Esophagus squamous epithelium (tissue), 5 donors: ENCODE results near the gene GNB3. TPM values are rescaled to one million over a fixed set of nuclear protein-coding genes. Genes with fewer than 3 reads are reported as not detected.

ENCODE experiments used
- DNase-seq: peaks from one replicate; lab custom pipeline; 2025; lab: John Stamatoyannopoulos, UW
- H3K27ac ChIP-seq, 4 donors: fragments of 200-600 bp; sonication (generic); one replicate each; pipeline ENCODE4 v1.5.1; 2016 to 2019; ENCODE audit warnings: mild to moderate bottlenecking in 1 of 4
- H3K27me3 ChIP-seq, 4 donors: fragments of 200-600 bp; sonication (generic); 1 replicate in 3 of 4; 2 replicates in 1 of 4; pipeline versions ENCODE4 v1.5.1 to v1.6.0; 2017 to 2021; ENCODE audit warnings: antibody characterized with exemption in 1 of 4
- H3K36me3 ChIP-seq, 3 donors: fragments of 200-600 bp; sonication (generic); one replicate each; pipeline ENCODE4 v1.5.1; 2016 to 2019
- H3K4me1 ChIP-seq, 3 donors: fragments of 200-600 bp; sonication (generic); one replicate each; pipeline ENCODE4 v1.5.1; 2017 to 2019
- H3K4me3 ChIP-seq, 4 donors: fragments of 200-600 bp; sonication (generic); 1 replicate in 3 of 4; 2 replicates in 1 of 4; pipeline ENCODE4 v1.5.1; 2016 to 2019; ENCODE audit warnings: mild to moderate bottlenecking in 2 of 4, moderate library complexity in 1 of 4
- H3K9me3 ChIP-seq, 3 donors: fragments of 200-600 bp; sonication (generic); one replicate each; pipeline ENCODE4 v1.5.1; 2016 to 2019
- CTCF ChIP-seq, 6 experiments: fragments of 450-650 bp in 4 of 6; fragments of 200-600 bp in 2 of 6; sonication (generic) in 2 of 6; IDR thresholded peaks; one replicate each; pipeline ENCODE4 v1.5.1; 2016 to 2019; ENCODE audit warnings: antibody characterized with exemption in 6 of 6, mild to moderate bottlenecking in 4 of 6, moderate library complexity in 4 of 6
- POLR2A ChIP-seq, 4 donors: fragments of 450-650 bp; IDR thresholded peaks; one replicate each; pipeline ENCODE4 v1.6.1; 2017; ENCODE audit warnings: antibody characterized with exemption in 4 of 4, mild to moderate bottlenecking in 4 of 4, moderate library complexity in 3 of 4
- WGBS, 2 donors: methylation state at CpG; one replicate each; pipeline ENCODE4 v1.1.5; 2018; 5-methylcytosine and 5-hydroxymethylcytosine counted together
- intact Hi-C: fragments of 100-400 bp; cut with DNase I; formaldehyde crosslinking; loops from one replicate; pipeline ENCODE4 v1.15.0; 2022
- total RNA-seq, 4 donors: library from RNA; depleted of rRNA; stranded (reverse); fragments of >200 nt; gene quantifications; one replicate each; pipeline ENCODE4 v1.1.0, GENCODE V29; 2016
- donor health status: DM: yes; HTN: yes; CAD: no.

Gene GNB3
- total RNA-seq, 4 donors from 2014 or later = 0.76 TPM; not detected in 3

- no peaks in the 10 kb centered on the region for H3K36me3 ChIP-seq
- DNase-seq = no peak
Measured at GRCh38 chr12:6796576-6796975, 44.1 kb upstream of the GNB3 start.

GRCh38 chr12:6799147-6799546 lies 41.6 kb upstream of the GNB3 start:
- no peak for TF ChIP-seq POLR2A (IDR thresholded peaks at IDR 0.05)
- TF ChIP-seq CTCF (IDR thresholded peaks at IDR 0.05) = no peak
- no peaks in the 10 kb centered on the region for H3K4me1 ChIP-seq
- H3K27me3 ChIP-seq = no peaks in the 10 kb centered on the region
- no peak for DNase-seq
- H3K36me3 ChIP-seq = no peaks in the 10 kb centered on the region
- H3K27ac ChIP-seq = no peak overlapping the region
- WGBS, 2 donors = 89 to 90% methylated on average over 5 of the region's 5 CpGs
- intact Hi-C loops = no loop called here
- H3K9me3 ChIP-seq = no peaks in the 10 kb centered on the region
- H3K4me3 ChIP-seq = no peak overlapping the region

More at GRCh38 chr12:6796576-6796975, 44.1 kb upstream of the GNB3 start:
- no peaks in the 10 kb centered on the region for H3K9me3 ChIP-seq
- H3K4me1 ChIP-seq = peaks cover 0 to 10% (median 6%) of the 10 kb centered on the region in 3 donors
- 92 to 100% methylated on average over 2 to 4 of the region's 4 CpGs for WGBS, 2 donors
- intact Hi-C loops = no loop called here
- no peak overlapping the region for H3K4me3 ChIP-seq
- no peak for TF ChIP-seq POLR2A (IDR thresholded peaks at IDR 0.05)
- TF ChIP-seq CTCF (IDR thresholded peaks at IDR 0.05) = no peak
- no peak overlapping the region for H3K27ac ChIP-seq
- H3K27me3 ChIP-seq = no peaks in the 10 kb centered on the region

- Histone ChIP-seq H3K4me1 (no peaks in the 10 kb centered on the region), H3K36me3 (no peaks in the 10 kb centered on the region), H3K9me3 (no peaks in the 10 kb centered on the region), H3K4me3 (no peak overlapping the region), H3K27ac (no peak overlapping the region), H3K27me3 (no peaks in the 10 kb centered on the region)
- intact Hi-C loops = no loop called here
- TF ChIP-seq CTCF (IDR thresholded peaks at IDR 0.05) (no peak), POLR2A (IDR thresholded peaks at IDR 0.05) (no peak)
- WGBS, 2 donors = 20 to 55% methylated on average over 1 of the region's 1 CpG
- no peak for DNase-seq
Measured at GRCh38 chr12:6807170-6807569, 33.6 kb upstream of the GNB3 start.

GRCh38 chr12:6809056-6809455 lies 31.7 kb upstream of the GNB3 start:
- H3K9me3 ChIP-seq = no peaks in the 10 kb centered on the region
- DNase-seq = no peak
- WGBS, 2 donors = 75 to 78% methylated on average over 5 to 6 of the region's 10 CpGs
- H3K4me3 ChIP-seq = no peak overlapping the region
- no peak for TF ChIP-seq CTCF (IDR thresholded peaks at IDR 0.05)
- no peak for TF ChIP-seq POLR2A (IDR thresholded peaks at IDR 0.05)
- H3K27ac ChIP-seq = no peak overlapping the region
- no peaks in the 10 kb centered on the region for H3K4me1 ChIP-seq
- intact Hi-C loops = no loop called here
- no peaks in the 10 kb centered on the region for H3K36me3 ChIP-seq
- H3K27me3 ChIP-seq = peaks cover 0 to 5% (median 0%) of the 10 kb centered on the region in 4 donors

GRCh38 chr12:6810758-6811157 lies 30.0 kb upstream of the GNB3 start:
- intact Hi-C loops = no loop called here

More at GRCh38 chr12:6810758-6811157, 30.0 kb upstream of the GNB3 start:
- no peaks in the 10 kb centered on the region for H3K9me3 ChIP-seq
- no peak for DNase-seq
- no peaks in the 10 kb centered on the region for H3K4me1 ChIP-seq
- no peaks in the 10 kb centered on the region for H3K36me3 ChIP-seq
- H3K4me3 ChIP-seq = no peak overlapping the region
- TF ChIP-seq CTCF (IDR thresholded peaks at IDR 0.05) (no peak), POLR2A (IDR thresholded peaks at IDR 0.05) (no peak)
- peaks cover 0 to 14% (median 0%) of the 10 kb centered on the region in 4 donors for H3K27me3 ChIP-seq
- 80 to 84% methylated on average over 1 of the region's 1 CpG for WGBS, 2 donors
- H3K27ac ChIP-seq = no peak overlapping the region
